Motor neuron (in vitro differentiated cells): ENCODE results near the gene SLC37A1. TPM values are rescaled to one million over a fixed set of nuclear protein-coding genes. Genes with fewer than 3 reads are reported as not detected.

Experiments used
- ATAC-seq, 8 experiments: fragments of 200-7000 bp; cut with Tn5 transposase; replicated peaks in 6 of 8; 2 replicates each; pipeline ENCODE4 v1.8.0; 2021; ENCODE audit warnings: mild to moderate bottlenecking in 8 of 8, moderate library complexity in 8 of 8
- H3K27ac ChIP-seq, 2 donors: fragments of 250-450 bp; sonication (Bioruptor Pico); 2 replicates each; pipeline ENCODE4 v1.9.0; 2021; ENCODE audit warnings: antibody characterized with exemption in 2 of 2, mild to moderate bottlenecking in 2 of 2, moderate library complexity in 1 of 2
- H3K4me1 ChIP-seq, 2 donors: fragments of 250-450 bp; sonication (Bioruptor Pico); replicated peaks in 1 of 2; 2 replicates each; pipeline ENCODE4 v1.6.1; 2021; ENCODE audit warnings: antibody characterized with exemption in 2 of 2, mild to moderate bottlenecking in 2 of 2, moderate library complexity in 1 of 2
- H3K4me3 ChIP-seq, 5 donors: fragments of 250-450 bp; sonication (Bioruptor Pico); 2 replicates each; pipeline ENCODE4 v1.9.0; 2021; ENCODE audit warnings: antibody characterized with exemption in 5 of 5, mild to moderate bottlenecking in 5 of 5, moderate library complexity in 4 of 5
- WGBS, 10 experiments: fragments of 450-650 bp; shearing (Covaris generic); methylation state at CpG; one replicate each; pipeline ENCODE4 v1.0.0; 2022; 5-methylcytosine and 5-hydroxymethylcytosine counted together
- in situ Hi-C, 9 experiments: fragments of 400-800 bp; cut with MboI; loops; one replicate each; pipeline ENCODE4 v1.15.0; 2021; ENCODE audit warnings: low sequenced_read_pairs in 9 of 9, low pct_unique_long_range_greater_than_20kb in 2 of 9; ENCODE audit not compliant: unreplicated experiment in 9 of 9
- total RNA-seq, 8 experiments: library from RNA; unstranded; fragments of 300-600 nt; gene quantifications; 2 replicates each; pipeline versions ENCODE4 v1.2.3 to v1.2.4, GENCODE V29; 2022

Gene SLC37A1
- total RNA-seq, 8 experiments from 2014 or later: 0.71 to 49.0 (median 14.1) TPM

GRCh38 chr21:42543106-42543847 lies 29.6 kb downstream of the SLC37A1 start:
- in situ Hi-C loops: loop anchor here in 2 of 9 experiments (25.0 kb wide), 1 partner anchor 231 kb away; the partner anchor contains the start of gene TFF3 (in 2 of the 2)
- no peak for ATAC-seq
- WGBS, 10 experiments: 0 to 100% (median 81%) methylated on average over 1 to 12 of the region's 25 CpGs; no CpG with 5 or more reads in 4 of the 10 experiments
- Histone ChIP-seq H3K27ac (no peak overlapping the region), H3K4me1 (peaks cover 2 to 7% of the 10 kb centered on the region in 2 donors), H3K4me3 (no peak overlapping the region)

- H3K27ac ChIP-seq: no peak overlapping the region
- WGBS, 10 experiments: 29 to 100% (median 98%) methylated on average over 1 to 4 of the region's 8 CpGs; no CpG with 5 or more reads in 4 of the 10 experiments
- ATAC-seq: peak in 1 of 8 experiments; percentile 79
- in situ Hi-C loops: loop anchor here in 2 of 9 experiments (25.0 kb wide), 1 partner anchor 232 kb away; the partner anchor contains the start of gene TFF3 (in 2 of the 2)
- H3K4me3 ChIP-seq: no peak overlapping the region
- peaks cover 2 to 7% of the 10 kb centered on the region in 2 donors for H3K4me1 ChIP-seq
Measured at GRCh38 chr21:42544544-42544943, 30.9 kb downstream of the SLC37A1 start.

- no peak overlapping the region for H3K4me3 ChIP-seq
- 0 to 100% (median 67%) methylated on average over 1 to 2 of the region's 4 CpGs; no CpG with 5 or more reads in 5 of the 10 experiments for WGBS, 10 experiments
- in situ Hi-C loops: loop anchor here in 2 of 9 experiments (25.0 kb wide), 1 partner anchor 233 kb away; the partner anchor contains the start of gene TFF3 (in 2 of the 2)
- no peak overlapping the region for H3K27ac ChIP-seq
- H3K4me1 ChIP-seq: peaks cover under 1 to 3% of the 10 kb centered on the region in 2 donors
- no peak for ATAC-seq
Measured at GRCh38 chr21:42545317-42545716, 31.7 kb downstream of the SLC37A1 start.

- Histone ChIP-seq H3K4me3 (no peak overlapping the region), H3K4me1 (no peaks in the 10 kb centered on the region), H3K27ac (no peak overlapping the region)
- 80 to 100% (median 93%) methylated on average over 1 to 3 of the region's 8 CpGs; no CpG with 5 or more reads in 7 of the 10 experiments for WGBS, 10 experiments
- in situ Hi-C loops: loop anchor here in 2 of 9 experiments (25.0 kb wide), 1 partner anchor 233 kb away; the partner anchor contains the start of gene TFF3 (in 2 of the 2)
- ATAC-seq: no peak
Measured at GRCh38 chr21:42545745-42546144, 32.1 kb downstream of the SLC37A1 start.

GRCh38 chr21:42546433-42546832 lies 32.8 kb downstream of the SLC37A1 start:
- no peak for ATAC-seq

GRCh38 chr21:42547001-42547905 lies 33.6 kb downstream of the SLC37A1 start:
- ATAC-seq: peak in 1 of 8 experiments; percentile 16
- H3K4me1 ChIP-seq: no peaks in the 10 kb centered on the region
- H3K4me3 ChIP-seq: no peak overlapping the region
- H3K27ac ChIP-seq: no peak overlapping the region
- WGBS, 10 experiments: 62 to 100% (median 83%) methylated on average over 3 to 9 of the region's 27 CpGs; no CpG with 5 or more reads in 4 of the 10 experiments
- in situ Hi-C loops: loop anchor here in 2 of 9 experiments (25.0 kb wide), 1 partner anchor 235 kb away; the partner anchor contains the start of gene TFF3 (in 2 of the 2)

More at GRCh38 chr21:42546433-42546832, 32.8 kb downstream of the SLC37A1 start:
- no peaks in the 10 kb centered on the region for H3K4me1 ChIP-seq
- no peak overlapping the region for H3K27ac ChIP-seq
- 38 to 96% (median 68%) methylated on average over 2 to 11 of the region's 14 CpGs; no CpG with 5 or more reads in 2 of the 10 experiments for WGBS, 10 experiments
- in situ Hi-C loops: loop anchor here in 2 of 9 experiments (25.0 kb wide), 1 partner anchor 234 kb away; the partner anchor contains the start of gene TFF3 (in 2 of the 2)
- H3K4me3 ChIP-seq: no peak overlapping the region

GRCh38 chr21:42547906-42548365 lies 34.3 kb downstream of the SLC37A1 start:
- H3K27ac ChIP-seq: no peak overlapping the region
- H3K4me1 ChIP-seq: no peaks in the 10 kb centered on the region
- in situ Hi-C loops: loop anchor here in 2 of 9 experiments (25.0 kb wide), 1 partner anchor 236 kb away; the partner anchor contains the start of gene TFF3 (in 2 of the 2)
- ATAC-seq: peak in 1 of 8 experiments; percentile 8
- H3K4me3 ChIP-seq: no peak overlapping the region
- 73% methylated on average over 3 of the region's 22 CpGs; no CpG with 5 or more reads in 9 of the 10 experiments for WGBS, 10 experiments

- Histone ChIP-seq H3K4me3 (no peak overlapping the region), H3K4me1 (no peaks in the 10 kb centered on the region), H3K27ac (no peak overlapping the region)
- WGBS, 10 experiments: 13 to 90% (median 77%) methylated on average over 2 to 20 of the region's 21 CpGs; no CpG with 5 or more reads in 2 of the 10 experiments
- in situ Hi-C loops: loop anchor here in 2 of 9 experiments (25.0 kb wide), 1 partner anchor 237 kb away; the partner anchor contains the start of gene TFF3 (in 2 of the 2)
- no peak for ATAC-seq
Measured at GRCh38 chr21:42548687-42549406, 35.2 kb downstream of the SLC37A1 start.

GRCh38 chr21:42550817-42551216 lies 37.2 kb downstream of the SLC37A1 start:
- no peak for ATAC-seq
- H3K4me1 ChIP-seq: no peaks in the 10 kb centered on the region
- no peak overlapping the region for H3K4me3 ChIP-seq
- no peak overlapping the region for H3K27ac ChIP-seq
- in situ Hi-C loops: no loop called here
- WGBS, 10 experiments: 0 to 100% (median 77%) methylated on average over 1 to 3 of the region's 3 CpGs; no CpG with 5 or more reads in 2 of the 10 experiments

- WGBS, 10 experiments: 29 to 97% (median 65%) methylated on average over 1 to 12 of the region's 13 CpGs
- Histone ChIP-seq H3K4me1 (no peaks in the 10 kb centered on the region), H3K4me3 (no peak overlapping the region), H3K27ac (no peak overlapping the region)
- in situ Hi-C loops: no loop called here
- no peak for ATAC-seq
Measured at GRCh38 chr21:42552407-42553336, 39.0 kb downstream of the SLC37A1 start.

GRCh38 chr21:42553435-42553834 lies 39.8 kb downstream of the SLC37A1 start:
- 0 to 67% (median 37%) methylated on average over 1 to 3 of the region's 3 CpGs; no CpG with 5 or more reads in 2 of the 10 experiments for WGBS, 10 experiments
- H3K4me1 ChIP-seq: no peaks in the 10 kb centered on the region
- no peak overlapping the region for H3K4me3 ChIP-seq
- no peak overlapping the region for H3K27ac ChIP-seq
- peak in 2 of 8 experiments; percentile 47 to 59 for ATAC-seq
- in situ Hi-C loops: no loop called here
